Upper lobe of left lung (tissue), 4 donors: ENCODE measurements around the gene TNFSF4.

ENCODE experiments used
- CTCF ChIP-seq, 6 experiments: fragments of 450-650 bp in 4 of 6; fragments of 200-600 bp in 2 of 6; sonication (generic) in 2 of 6; IDR thresholded peaks; one replicate each; pipeline ENCODE4 v1.5.1; 2016 to 2019; ENCODE audit warnings: antibody characterized with exemption in 6 of 6
- POLR2AphosphoS5 ChIP-seq, 2 donors: sonication (generic); formaldehyde crosslinking; IDR thresholded peaks; one replicate each; pipeline ENCODE4 v1.5.1; 2017; ENCODE audit warnings: antibody characterized with exemption in 2 of 2

DNA sequence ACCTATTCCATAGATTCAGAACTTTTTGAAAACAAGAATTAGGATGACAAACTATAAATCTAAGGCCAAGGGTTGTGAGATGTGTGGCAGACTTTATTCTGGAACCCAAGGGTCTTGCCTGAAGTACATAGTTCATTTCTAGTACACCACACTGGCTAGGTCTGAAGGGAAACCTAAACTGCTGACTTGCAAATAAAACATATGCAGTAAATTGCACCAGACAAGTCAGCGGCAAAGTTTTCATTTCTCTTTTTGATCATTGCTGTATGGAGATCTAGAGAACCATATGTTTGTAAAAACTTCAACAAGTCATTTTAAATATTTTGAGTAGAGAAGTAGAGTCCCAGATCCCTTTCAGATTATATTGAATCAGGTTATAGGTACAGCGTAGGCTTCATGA, 43.9 kb downstream of the TNFSF4 start:
- TF ChIP-seq CTCF (IDR thresholded peaks at IDR 0.05) = no peak
- TF ChIP-seq POLR2AphosphoS5 (IDR thresholded peaks at IDR 0.05) = no peak
